ENCODE measurements around the gene TSC2. TPM values are rescaled to one million over a fixed set of nuclear protein-coding genes. Genes with fewer than 3 reads are reported as not detected.
"Not testable (repeated sequence)": the region's sequence is repeated elsewhere in the genome, so short reads cannot be mapped to it uniquely, and the experiment has no call there.

Gene TSC2
- polyA plus RNA-seq, 3 donors: 11.7 to 95.1 (median 20.8) TPM

- H4K20me1 ChIP-seq (ENCODE audit: insufficient read depth, low read length); H3K4me1 ChIP-seq (ENCODE audit: control insufficient read depth in 1 of 2, insufficient read depth in 2 of 2, low read length in 2 of 2); H3K4me3 Mint-ChIP-seq; H3K4me3 ChIP-seq (replicated peaks in 1 of 3; ENCODE audit: low read depth in 2 of 3, low read length in 3 of 3); H3K9ac ChIP-seq (ENCODE audit: insufficient read depth, low read length, poor library complexity, severe bottlenecking); H3K9me3 ChIP-seq (replicated peaks in 1 of 2; ENCODE audit: control insufficient read depth in 1 of 2, insufficient read depth in 1 of 2, low read length in 2 of 2); H3K27me3 ChIP-seq (ENCODE audit: control insufficient read depth in 2 of 2, insufficient read depth in 2 of 2, low read length in 2 of 2); H3K79me2 ChIP-seq (ENCODE audit: insufficient read depth, low read length); H2AFZ ChIP-seq (ENCODE audit: insufficient read depth, low read depth, low read length, poor library complexity, severe bottlenecking); H3K4me2 ChIP-seq (replicated peaks; ENCODE audit: extremely low read depth, low read length, poor library complexity, severe bottlenecking); H3K9me3 Mint-ChIP-seq; H3K4me1 Mint-ChIP-seq; intact Hi-C loops (cut with micrococcal nuclease); H3K27ac ChIP-seq (ENCODE audit: low read depth in 1 of 2, low read length in 2 of 2); H3K27ac Mint-ChIP-seq; DNase-seq; H3K27me3 Mint-ChIP-seq (ENCODE audit: low read depth in 3 of 3): not testable (repeated sequence)
- peaks cover 7 to 11% of the 10 kb centered on the region in 2 donors for H3K36me3 ChIP-seq (replicated peaks in 1 of 2; ENCODE audit: control insufficient read depth in 1 of 2, insufficient read depth in 2 of 2, low read length in 2 of 2)
- peaks cover 19 to 52% of the 10 kb centered on the region in 2 donors for H3K36me3 Mint-ChIP-seq
- WGBS (ENCODE audit: insufficient coverage): 98% methylated on average over 12 of the region's 22 CpGs
Observed at GRCh38 chr16:2105769-2106168, 58.0 kb downstream of the TSC2 start.

- H3K4me3 ChIP-seq (replicated peaks in 1 of 3; ENCODE audit: low read depth in 2 of 3, low read length in 3 of 3); intact Hi-C loops (cut with micrococcal nuclease); H2AFZ ChIP-seq (ENCODE audit: insufficient read depth, low read depth, low read length, poor library complexity, severe bottlenecking); H3K9me3 ChIP-seq (replicated peaks in 1 of 2; ENCODE audit: control insufficient read depth in 1 of 2, insufficient read depth in 1 of 2, low read length in 2 of 2); H3K4me1 ChIP-seq (ENCODE audit: control insufficient read depth in 1 of 2, insufficient read depth in 2 of 2, low read length in 2 of 2); H3K27me3 ChIP-seq (ENCODE audit: control insufficient read depth in 2 of 2, insufficient read depth in 2 of 2, low read length in 2 of 2); H4K20me1 ChIP-seq (ENCODE audit: insufficient read depth, low read length); H3K4me1 Mint-ChIP-seq; H3K9me3 Mint-ChIP-seq; H3K27me3 Mint-ChIP-seq (ENCODE audit: low read depth in 3 of 3); H3K79me2 ChIP-seq (ENCODE audit: insufficient read depth, low read length); H3K4me2 ChIP-seq (replicated peaks; ENCODE audit: extremely low read depth, low read length, poor library complexity, severe bottlenecking); H3K4me3 Mint-ChIP-seq; H3K27ac ChIP-seq (ENCODE audit: low read depth in 1 of 2, low read length in 2 of 2); DNase-seq; H3K9ac ChIP-seq (ENCODE audit: insufficient read depth, low read length, poor library complexity, severe bottlenecking); H3K27ac Mint-ChIP-seq: not testable (repeated sequence)
- H3K36me3 ChIP-seq (replicated peaks in 1 of 2; ENCODE audit: control insufficient read depth in 1 of 2, insufficient read depth in 2 of 2, low read length in 2 of 2): peaks cover 12 to 13% of the 10 kb centered on the region in 2 donors
- H3K36me3 Mint-ChIP-seq: peaks cover 19 to 52% of the 10 kb centered on the region in 2 donors
- WGBS (ENCODE audit: insufficient coverage): 96% methylated on average over 10 of the region's 38 CpGs
Observed at GRCh38 chr16:2106211-2106610, 58.4 kb downstream of the TSC2 start.

- H3K27ac ChIP-seq (ENCODE audit: low read depth in 1 of 2, low read length in 2 of 2); H3K4me2 ChIP-seq (replicated peaks; ENCODE audit: extremely low read depth, low read length, poor library complexity, severe bottlenecking); H3K4me3 Mint-ChIP-seq; H3K4me3 ChIP-seq (replicated peaks in 1 of 3; ENCODE audit: low read depth in 2 of 3, low read length in 3 of 3); DNase-seq; H3K79me2 ChIP-seq (ENCODE audit: insufficient read depth, low read length); H4K20me1 ChIP-seq (ENCODE audit: insufficient read depth, low read length); H3K9me3 ChIP-seq (replicated peaks in 1 of 2; ENCODE audit: control insufficient read depth in 1 of 2, insufficient read depth in 1 of 2, low read length in 2 of 2); H3K4me1 ChIP-seq (ENCODE audit: control insufficient read depth in 1 of 2, insufficient read depth in 2 of 2, low read length in 2 of 2); H3K27me3 ChIP-seq (ENCODE audit: control insufficient read depth in 2 of 2, insufficient read depth in 2 of 2, low read length in 2 of 2); H3K9ac ChIP-seq (ENCODE audit: insufficient read depth, low read length, poor library complexity, severe bottlenecking); intact Hi-C loops (cut with micrococcal nuclease); H3K4me1 Mint-ChIP-seq; H2AFZ ChIP-seq (ENCODE audit: insufficient read depth, low read depth, low read length, poor library complexity, severe bottlenecking); H3K9me3 Mint-ChIP-seq; H3K27me3 Mint-ChIP-seq (ENCODE audit: low read depth in 3 of 3): not testable (repeated sequence)
- peak overlapping the region in 2 of 7 donors; percentile 2 to 40 for H3K27ac Mint-ChIP-seq
- H3K36me3 ChIP-seq (replicated peaks in 1 of 2; ENCODE audit: control insufficient read depth in 1 of 2, insufficient read depth in 2 of 2, low read length in 2 of 2): peaks cover 13 to 16% of the 10 kb centered on the region in 2 donors
- H3K36me3 Mint-ChIP-seq: peaks cover 16 to 50% of the 10 kb centered on the region in 2 donors
- 96% methylated on average over 5 of the region's 17 CpGs for WGBS (ENCODE audit: insufficient coverage)
Observed at GRCh38 chr16:2107121-2107790, 59.5 kb downstream of the TSC2 start.

- H3K4me2 ChIP-seq (replicated peaks; ENCODE audit: extremely low read depth, low read length, poor library complexity, severe bottlenecking); H3K4me1 ChIP-seq (ENCODE audit: control insufficient read depth in 1 of 2, insufficient read depth in 2 of 2, low read length in 2 of 2); H3K9me3 ChIP-seq (replicated peaks in 1 of 2; ENCODE audit: control insufficient read depth in 1 of 2, insufficient read depth in 1 of 2, low read length in 2 of 2); H3K27ac ChIP-seq (ENCODE audit: low read depth in 1 of 2, low read length in 2 of 2); H3K9ac ChIP-seq (ENCODE audit: insufficient read depth, low read length, poor library complexity, severe bottlenecking); DNase-seq; H3K79me2 ChIP-seq (ENCODE audit: insufficient read depth, low read length); intact Hi-C loops (cut with micrococcal nuclease); H4K20me1 ChIP-seq (ENCODE audit: insufficient read depth, low read length); H3K4me3 ChIP-seq (replicated peaks in 1 of 3; ENCODE audit: low read depth in 2 of 3, low read length in 3 of 3); H3K9me3 Mint-ChIP-seq; H3K4me1 Mint-ChIP-seq; H3K4me3 Mint-ChIP-seq; H2AFZ ChIP-seq (ENCODE audit: insufficient read depth, low read depth, low read length, poor library complexity, severe bottlenecking); H3K27me3 Mint-ChIP-seq (ENCODE audit: low read depth in 3 of 3); H3K27me3 ChIP-seq (ENCODE audit: control insufficient read depth in 2 of 2, insufficient read depth in 2 of 2, low read length in 2 of 2): not testable (repeated sequence)
- 93% methylated on average over 13 of the region's 23 CpGs for WGBS (ENCODE audit: insufficient coverage)
- Mint-ChIP-seq H3K27ac (peak overlapping the region in 1 of 7 donors; percentile 40), H3K36me3 (peaks cover 17 to 49% of the 10 kb centered on the region in 2 donors)
- H3K36me3 ChIP-seq (replicated peaks in 1 of 2; ENCODE audit: control insufficient read depth in 1 of 2, insufficient read depth in 2 of 2, low read length in 2 of 2): peaks cover 14 to 16% of the 10 kb centered on the region in 2 donors
Observed at GRCh38 chr16:2107791-2108125, 60.0 kb downstream of the TSC2 start.

All from CD14-positive monocyte (primary cell).